Panc1 (cell line): Measurements from ENCODE around the gene TES. TPM values are rescaled to one million over a fixed set of nuclear protein-coding genes. Genes with fewer than 3 reads are reported as not detected.

Experiments used
- ATAC-seq: fragments of 200-7000 bp; cut with Tn5 transposase; 2 replicates; pipeline ENCODE4 v1.9.1; 2020; ENCODE audit warnings: mild to moderate bottlenecking, moderate library complexity
- BruUV-seq: library from RNA; stranded (reverse); fragments of 400-500 nt; replicated peaks from 2 replicates; lab custom pipeline; 2021; lab: Mats Ljungman, UMichigan
- CTCF ChIA-PET: fragments of 300-600 bp; sonication (Branson Sonifier 250); formaldehyde crosslinking; loops from one replicate; lab custom pipeline; 2022; ENCODE audit warnings: antibody characterized with exemption; lab: Charles Lee
- POLR2A ChIA-PET: fragments of 300-600 bp; sonication (Branson Sonifier 250); formaldehyde crosslinking; loops from one replicate; lab custom pipeline; 2022; ENCODE audit warnings: antibody characterized with exemption; lab: Charles Lee
- DNase-seq: peaks from one replicate; pipeline ENCODE4 v3.0.0-alpha.2; 2010; ENCODE audit warnings: low read depth, low spot score
- H3K27ac ChIP-seq: 2 replicates; pipeline ENCODE4 v1.5.1; 2011; ENCODE audit warnings: mild to moderate bottlenecking, low read length, inconsistent platforms
- H3K27me3 ChIP-seq: fragments of 200-500 bp; sonication (Bioruptor generic); 2 replicates; pipeline ENCODE4 v1.6.0; 2014; ENCODE audit warnings: low read length, inconsistent platforms; ENCODE audit not compliant: control insufficient read depth, insufficient read depth
- H3K36me3 ChIP-seq: fragments of 200-500 bp; sonication (Bioruptor generic); 2 replicates; pipeline ENCODE4 v1.5.1; 2014; ENCODE audit warnings: inconsistent platforms, mild to moderate bottlenecking, low read length, moderate library complexity; ENCODE audit not compliant: control insufficient read depth, insufficient read depth
- H3K4me1 ChIP-seq: 2 replicates; pipeline ENCODE4 v1.5.1; 2011; ENCODE audit warnings: inconsistent platforms, mild to moderate bottlenecking, low read length, moderate library complexity; ENCODE audit not compliant: control insufficient read depth, insufficient read depth
- H3K4me3 ChIP-seq, 2 experiments: 2 replicates each; pipeline ENCODE4 v1.5.1; 2011 to 2012; ENCODE audit warnings: low read depth in 2 of 2, low read length in 2 of 2, mild to moderate bottlenecking in 2 of 2, inconsistent platforms in 1 of 2, moderate library complexity in 1 of 2
- H3K9me3 ChIP-seq: fragments of 200-500 bp; sonication (Bioruptor generic); 2 replicates; pipeline ENCODE4 v1.5.1; 2014; ENCODE audit warnings: low read depth, mild to moderate bottlenecking, inconsistent platforms, low read length, moderate library complexity; ENCODE audit not compliant: control insufficient read depth, insufficient read depth
- CTCF ChIP-seq: fragments of 450-650 bp; IDR thresholded peaks from 2 replicates; pipeline ENCODE4 v1.5.1; 2017; ENCODE audit warnings: mild to moderate bottlenecking
- REST ChIP-seq, 2 experiments: IDR thresholded peaks; 2 replicates each; pipeline ENCODE4 v1.6.1; 2011 to 2012; ENCODE audit warnings: low read depth in 2 of 2, control low read depth in 1 of 2, low read length in 1 of 2, mild to moderate bottlenecking in 1 of 2, moderate library complexity in 1 of 2; ENCODE audit not compliant: insufficient read depth in 1 of 2
- TCF7L2 ChIP-seq: IDR thresholded peaks from 2 replicates; pipeline ENCODE4 v1.6.1; 2011; ENCODE audit warnings: mild to moderate bottlenecking, low read depth, low read length, inconsistent platforms
- in situ Hi-C: cut with HindIII; loops from 2 replicates; pipeline ENCODE4 v1.10.0; 2016; ENCODE audit warnings: low sequenced_read_pairs, low pct_unique_long_range_greater_than_20kb
- intact Hi-C: fragments of 100-400 bp; cut with micrococcal nuclease; formaldehyde crosslinking; loops from one replicate; pipeline ENCODE4 v1.10.0; 2022; ENCODE audit not compliant: unreplicated experiment
- total RNA-seq: library from RNA; stranded (reverse); gene quantifications from one replicate; pipeline ENCODE4 v1.2.1, GENCODE V29; 2021; ENCODE audit not compliant: unreplicated experiment

The TES gene
- total RNA-seq, 1 experiment from 2014 or later: 99.4 TPM

GRCh38 chr7:116162254-116162653 is 48.1 kb upstream of the TES start:
- Histone ChIP-seq H3K36me3 (no peaks in the 10 kb centered on the region; the same call in 1 of the 2 replicates), H3K27ac (no peak overlapping the region), H3K27me3 (no peaks in the 10 kb centered on the region), H3K4me3 (no peak overlapping the region), H3K9me3 (no peaks in the 10 kb centered on the region), H3K4me1 (peaks cover 6% of the 10 kb centered on the region; the same call in 1 of the 2 replicates)
- ATAC-seq (no peak), DNase-seq (no peak)
- ChIA-PET POLR2A (no interaction called here), CTCF (no interaction called here)
- intact Hi-C loops (no loop called here), in situ Hi-C loops (no loop called here)
- no peak for TF ChIP-seq TCF7L2
- no TSS peak for BruUV-seq

GRCh38 chr7:116162992-116163391 is 47.3 kb upstream of the TES start:
- in situ Hi-C loops: no loop called here
- ChIA-PET CTCF (interaction anchor here (0.7 kb wide), 1 partner anchor 664 kb away, joined by 3 read pairs; no protein-coding TSS in a partner anchor), POLR2A (no interaction called here)

More at GRCh38 chr7:116162992-116163391, 47.3 kb upstream of the TES start:
- Histone ChIP-seq H3K27ac (no peak overlapping the region), H3K4me3 (no peak overlapping the region), H3K9me3 (no peaks in the 10 kb centered on the region), H3K27me3 (no peaks in the 10 kb centered on the region), H3K36me3 (no peaks in the 10 kb centered on the region; the same call in 1 of the 2 replicates), H3K4me1 (peaks cover 6% of the 10 kb centered on the region; the same call in 1 of the 2 replicates)
- intact Hi-C loops: no loop called here
- DNase-seq (no peak), ATAC-seq (no peak)
- TF ChIP-seq REST (IDR thresholded peaks at IDR 0.05; ENCODE audit: insufficient read depth in 1 of 2, low read depth in 2 of 2, low read length in 1 of 2) (no peak), CTCF (peak; percentile 34; the same call in 1 of the 2 replicates)
- no TSS peak for BruUV-seq
